Right lobe of liver (tissue), 6 donors: ENCODE measurements around the gene ZMAT5. TPM values are rescaled to one million over a fixed set of nuclear protein-coding genes. Genes with fewer than 3 reads are reported as not detected.

Experiments
- ATAC-seq, 4 donors: fragments of 200-7000 bp; cut with Tn5 transposase; one replicate each; pipeline ENCODE4 v1.9.1; 2020; ENCODE audit warnings: mild to moderate bottlenecking in 4 of 4, moderate library complexity in 4 of 4
- DNase-seq, 3 donors: peaks; one replicate each; pipeline ENCODE4 v3.0.0-alpha.2; 2020
- H3K27ac ChIP-seq, 3 donors: fragments of 200-600 bp; one replicate each; pipeline ENCODE4 v1.8.0; 2022
- H3K27me3 ChIP-seq, 2 donors: fragments of 200-600 bp; one replicate each; pipeline ENCODE4 v1.8.0; 2022
- H3K36me3 ChIP-seq, 4 donors: fragments of 200-600 bp; sonication (generic) in 1 of 4; one replicate each; pipeline versions ENCODE4 v1.5.1 to v1.8.0; 2017 to 2022; ENCODE audit warnings: control low read depth in 1 of 4
- H3K4me1 ChIP-seq, 4 donors: fragments of 200-600 bp; sonication (generic) in 1 of 4; one replicate each; pipeline versions ENCODE4 v1.5.1 to v1.8.0; 2017 to 2022; ENCODE audit warnings: control low read depth in 1 of 4
- H3K4me3 ChIP-seq, 3 donors: fragments of 200-600 bp; one replicate each; pipeline ENCODE4 v1.8.0; 2022
- H3K9me3 ChIP-seq, 4 donors: fragments of 200-600 bp; sonication (generic) in 1 of 4; one replicate each; pipeline versions ENCODE4 v1.5.1 to v1.8.0; 2017 to 2022; ENCODE audit warnings: control low read depth in 1 of 4
- CTCF ChIP-seq, 4 donors: fragments of 200-600 bp in 3 of 4; fragments of 450-650 bp in 1 of 4; IDR thresholded peaks; one replicate each; pipeline versions ENCODE4 v1.5.1 to v1.8.0; 2016 to 2022; ENCODE audit warnings: antibody characterized with exemption in 4 of 4, mild to moderate bottlenecking in 2 of 4
- POLR2A ChIP-seq: fragments of 450-650 bp; IDR thresholded peaks from one replicate; pipeline ENCODE4 v1.6.1; 2017; ENCODE audit warnings: antibody characterized with exemption, mild to moderate bottlenecking
- WGBS: methylation state at CpG from one replicate; pipeline ENCODE4 v1.1.6; 2018; ENCODE audit warnings: low coverage, low lambda C conversion rate; ENCODE audit not compliant: insufficient coverage; ENCODE audit errors: missing lambda C conversion rate; 5-methylcytosine and 5-hydroxymethylcytosine counted together
- intact Hi-C, 2 donors: fragments of 100-400 bp; cut with DNase I; formaldehyde crosslinking; loops; one replicate each; pipeline versions ENCODE4 v1.11.2 to v1.14.1; 2022
- long read RNA-seq: library from polyadenylated mRNA; unstranded; transcript quantifications from one replicate; pipeline ENCODE4 v2.0.0, GENCODE V29; 2019
- total RNA-seq, 6 experiments: library from RNA; depleted of rRNA in 2 of 6; stranded (reverse); fragments of >200 nt in 2 of 6; fragmentation: NEBNext Ultra II Directional in 3 of 6; extraction: Animal tissue kit (Norgen Biotek cat#: 25700) in 3 of 6; gene quantifications; one replicate each; pipeline versions ENCODE4 v1.1.0 to v1.2.4, GENCODE V29; 2016 to 2023
- donor health status: DM: no; HTN: yes; CAD: no.
- donor health status: DM: no; HTN: no; CAD: no.
- donor health status: DM: no; HTN: no; CAD: no.
- donor health status: DM: no; HTN: yes; CAD: no.
- donor health status: DM: no; HTN: yes; CAD: no.

ZMAT5 gene
- 10 to 100 TPM in 5 of 6 experiments, 1 to 10 TPM in 1; 8.9 to 20.5 (median 13.7) TPM for total RNA-seq
- long read RNA-seq, partial matches to known transcripts: 1 of 8 reads
- long read RNA-seq, other reads (novel, unspliced or antisense): 6 of 8 reads

GRCh38 chr22:29766632-29767170 lies at the start of gene ZMAT5:
Gene ZMAT5, minus strand, starts transcription at chr22:29767007. Its CDS starts 18,463 bp downstream, at chr22:29748544.
- Histone ChIP-seq H3K36me3 (peaks cover 0 to 19% (median 3%) of the 10 kb centered on the region in 4 donors), H3K4me1 (peaks cover 0 to 21% (median 9%) of the 10 kb centered on the region in 4 donors), H3K9me3 (no peaks in the 10 kb centered on the region), H3K27me3 (no peaks in the 10 kb centered on the region), H3K27ac (peak within 1 kb of the TSS; percentile 68 to 87 (median 81)), H3K4me3 (peak within 1 kb of the TSS; percentile 78 to 88 (median 82))
- intact Hi-C loops: no loop called here
- peak; percentile 64 for TF ChIP-seq POLR2A
- TF ChIP-seq CTCF (IDR thresholded peaks at IDR 0.05): no peak
- ATAC-seq: peak; percentile 97 to 99 (median 99)
- DNase-seq: peak; percentile 94 to 97 (median 96)
- 0% methylated on average over 16 of the region's 32 CpGs for WGBS

GRCh38 chr22:29816539-29816938 lies 49.7 kb upstream of the ZMAT5 start:
- H3K36me3 ChIP-seq: peaks cover 0 to 11% (median 0%) of the 10 kb centered on the region in 4 donors
- H3K9me3 ChIP-seq: no peaks in the 10 kb centered on the region
- DNase-seq: no peak
- peaks cover 0 to 81% (median 40%) of the 10 kb centered on the region in 4 donors for H3K4me1 ChIP-seq
- no peak overlapping the region for H3K4me3 ChIP-seq
- ATAC-seq: no peak
- peak overlapping the region in 2 of 3 donors; percentile 56 to 66 for H3K27ac ChIP-seq
- WGBS: 48% methylated on average over 6 of the region's 6 CpGs
- TF ChIP-seq POLR2A: no peak
- TF ChIP-seq CTCF (IDR thresholded peaks at IDR 0.05): no peak
- intact Hi-C loops: no loop called here
- no peaks in the 10 kb centered on the region for H3K27me3 ChIP-seq

GRCh38 chr22:29816128-29816527 lies 49.3 kb upstream of the ZMAT5 start:
- peaks cover 0 to 80% (median 39%) of the 10 kb centered on the region in 4 donors for H3K4me1 ChIP-seq

GRCh38 chr22:29815580-29815979 lies 48.8 kb upstream of the ZMAT5 start:
- Histone ChIP-seq H3K9me3 (no peaks in the 10 kb centered on the region), H3K27me3 (no peaks in the 10 kb centered on the region), H3K4me1 (peaks cover 0 to 81% (median 39%) of the 10 kb centered on the region in 4 donors), H3K4me3 (no peak overlapping the region), H3K27ac (peak overlapping the region in 2 of 3 donors; percentile 56 to 66), H3K36me3 (peaks cover 0 to 11% (median 0%) of the 10 kb centered on the region in 4 donors)
- 42% methylated on average over 3 of the region's 4 CpGs for WGBS
- ATAC-seq: peak in 1 of 4 donors; percentile 1
- DNase-seq: no peak
- TF ChIP-seq POLR2A: no peak
- no peak for TF ChIP-seq CTCF (IDR thresholded peaks at IDR 0.05)
- intact Hi-C loops: no loop called here

More at GRCh38 chr22:29816128-29816527, 49.3 kb upstream of the ZMAT5 start:
- WGBS: 17% methylated on average over 1 of the region's 2 CpGs
- no peaks in the 10 kb centered on the region for H3K9me3 ChIP-seq
- no peaks in the 10 kb centered on the region for H3K27me3 ChIP-seq
- peaks cover 0 to 11% (median 0%) of the 10 kb centered on the region in 4 donors for H3K36me3 ChIP-seq
- H3K27ac ChIP-seq: peak overlapping the region in 2 of 3 donors; percentile 56 to 66
- DNase-seq (peak; percentile 86 to 96 (median 93)), ATAC-seq (peak; percentile 67 to 80 (median 76))
- TF ChIP-seq CTCF (IDR thresholded peaks at IDR 0.05) (no peak), POLR2A (no peak)
- intact Hi-C loops: no loop called here
- no peak overlapping the region for H3K4me3 ChIP-seq
